ENCODE results near the gene NOTCH3. TPM values are rescaled to one million over a fixed set of nuclear protein-coding genes. Genes with fewer than 3 reads are reported as not detected.

Gene NOTCH3
- total RNA-seq, 1 experiment from 2014 or later, result 164 TPM

DNA sequence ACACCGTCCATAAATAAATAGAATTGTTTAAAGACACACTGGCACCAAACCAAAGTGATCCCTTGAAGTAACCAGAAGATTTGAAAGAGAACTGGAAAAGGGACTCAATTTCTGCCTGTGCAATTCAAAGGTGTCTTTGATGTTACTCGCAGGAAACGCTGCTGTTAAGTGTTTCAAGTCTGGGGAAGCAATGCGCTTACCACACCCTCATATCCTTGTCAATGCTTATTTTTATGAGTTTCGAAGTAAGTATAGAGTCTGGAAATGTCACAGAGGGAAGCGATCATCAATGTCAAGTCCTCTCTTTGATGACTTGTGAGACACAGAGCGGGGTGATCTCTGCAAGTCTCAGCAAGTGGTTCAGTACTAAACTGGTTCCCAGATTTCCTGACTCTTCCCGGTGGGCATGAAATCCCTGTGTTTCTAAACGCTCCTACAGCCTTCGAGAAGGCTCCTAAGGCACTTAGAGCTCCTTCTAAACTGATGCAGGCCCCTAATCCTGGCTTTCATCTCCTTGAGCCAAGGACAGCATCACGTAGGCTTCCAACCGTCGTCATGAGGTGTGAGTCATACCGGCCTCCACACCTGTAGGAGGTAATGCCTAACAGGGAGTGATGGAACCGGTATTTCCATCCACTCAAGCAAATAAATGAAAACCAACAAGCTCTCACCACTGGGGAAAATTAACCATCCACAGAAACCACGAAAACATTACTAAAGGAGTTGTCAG is 70.8 kb downstream of the NOTCH3 start:
- H3K27me3 ChIP-seq (ENCODE audit: insufficient read depth, low read length), result no peaks in the 10 kb centered on the region
- no peak overlapping the region for H3K4me3 Mint-ChIP-seq
- H3K23me2 ChIP-seq (ENCODE audit: insufficient read length, low read depth, low read length, poor library complexity, severe bottlenecking), result peaks cover under 1% of the 10 kb centered on the region
- H4K8ac ChIP-seq (replicated peaks; ENCODE audit: insufficient read length, low read depth, low read length), result no peak overlapping the region
- H4K20me1 ChIP-seq (ENCODE audit: control insufficient read depth, insufficient read depth, insufficient read length), result no peaks in the 10 kb centered on the region
- H3K4me2 ChIP-seq (ENCODE audit: insufficient read depth, insufficient read length, low read length), result no peak overlapping the region
- DNase-seq, result no peak
- no CpG with 5 or more reads among the region's 16 CpGs for WGBS (ENCODE audit: extremely low coverage, insufficient read length, low lambda C conversion rate)
- H3K4ac ChIP-seq (ENCODE audit: low read depth, low read length), result no peak overlapping the region
- H3K9me3 ChIP-seq (ENCODE audit: control insufficient read depth, low read depth, low read length), result no peaks in the 10 kb centered on the region
- H3K23ac ChIP-seq (ENCODE audit: insufficient read length, low read depth, low read length), result no peak overlapping the region
- no peak overlapping the region for H3K9ac ChIP-seq (ENCODE audit: extremely low read depth, insufficient read length, low read length)
- H2AK5ac ChIP-seq (ENCODE audit: insufficient read length, low read length), result no peak overlapping the region
- H2BK12ac ChIP-seq (ENCODE audit: insufficient read length, low read depth, low read length), result no peak overlapping the region
- no peak overlapping the region for H3K14ac ChIP-seq (ENCODE audit: insufficient read depth, low read length)
- H2BK15ac ChIP-seq (ENCODE audit: low read depth, low read length), result no peak overlapping the region
- no peaks in the 10 kb centered on the region; a peak in 2 of 5 replicates for H3K9me3 Mint-ChIP-seq
- TF ChIP-seq, protein P1, sequence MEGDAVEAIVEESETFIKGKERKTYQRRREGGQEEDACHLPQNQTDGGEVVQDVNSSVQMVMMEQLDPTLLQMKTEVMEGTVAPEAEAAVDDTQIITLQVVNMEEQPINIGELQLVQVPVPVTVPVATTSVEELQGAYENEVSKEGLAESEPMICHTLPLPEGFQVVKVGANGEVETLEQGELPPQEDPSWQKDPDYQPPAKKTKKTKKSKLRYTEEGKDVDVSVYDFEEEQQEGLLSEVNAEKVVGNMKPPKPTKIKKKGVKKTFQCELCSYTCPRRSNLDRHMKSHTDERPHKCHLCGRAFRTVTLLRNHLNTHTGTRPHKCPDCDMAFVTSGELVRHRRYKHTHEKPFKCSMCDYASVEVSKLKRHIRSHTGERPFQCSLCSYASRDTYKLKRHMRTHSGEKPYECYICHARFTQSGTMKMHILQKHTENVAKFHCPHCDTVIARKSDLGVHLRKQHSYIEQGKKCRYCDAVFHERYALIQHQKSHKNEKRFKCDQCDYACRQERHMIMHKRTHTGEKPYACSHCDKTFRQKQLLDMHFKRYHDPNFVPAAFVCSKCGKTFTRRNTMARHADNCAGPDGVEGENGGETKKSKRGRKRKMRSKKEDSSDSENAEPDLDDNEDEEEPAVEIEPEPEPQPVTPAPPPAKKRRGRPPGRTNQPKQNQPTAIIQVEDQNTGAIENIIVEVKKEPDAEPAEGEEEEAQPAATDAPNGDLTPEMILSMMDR (conservative IDR thresholded peaks at IDR 0.05), result no peak
- H3K56ac ChIP-seq (ENCODE audit: insufficient read length, low read depth, low read length), result no peak overlapping the region
- H2BK20ac ChIP-seq (ENCODE audit: low read depth, low read length, poor library complexity, severe bottlenecking), result no peak overlapping the region
- H3K27me3 Mint-ChIP-seq (ENCODE audit: low read depth), result peaks cover 3% of the 10 kb centered on the region
- H3K79me1 ChIP-seq (ENCODE audit: insufficient read depth, low read depth, low read length, poor library complexity, severe bottlenecking), result no peaks in the 10 kb centered on the region
- no peak overlapping the region for H3T11ph ChIP-seq (ENCODE audit: low read length)
- H3K36me3 Mint-ChIP-seq (ENCODE audit: insufficient read depth in 1 of 3, low read depth in 3 of 3), result no peaks in the 10 kb centered on the region
- H3K4me1 Mint-ChIP-seq, result peaks cover 4 to 7% of the 10 kb centered on the region in 2 experiments
- no peak overlapping the region for H3K18ac ChIP-seq (ENCODE audit: insufficient read length, low read depth, low read length)
- no peak overlapping the region for H2BK5ac ChIP-seq (ENCODE audit: insufficient read length, low read length)
- no peaks in the 10 kb centered on the region for H3K79me2 ChIP-seq (ENCODE audit: insufficient read depth, low read length)
- no peaks in the 10 kb centered on the region for H3K4me1 ChIP-seq (ENCODE audit: insufficient read depth, low read length)
- H3K27ac ChIP-seq (ENCODE audit: insufficient read length, low read depth, low read length), result no peak overlapping the region
- H4K5ac ChIP-seq (ENCODE audit: insufficient read length, low read depth, low read length), result no peak overlapping the region
- H2BK120ac ChIP-seq (ENCODE audit: low read depth, low read length, poor library complexity, severe bottlenecking), result no peak overlapping the region
- no peak overlapping the region for H2AFZ ChIP-seq (ENCODE audit: low read length)
- no peak overlapping the region for H4K91ac ChIP-seq (ENCODE audit: insufficient read length, low read depth, low read length)
- peak overlapping the region in 2 of 3 experiments; percentile 39 to 49; a peak in 2 of 7 replicates for H3K27ac Mint-ChIP-seq

Data from H9 (cell line).